ENCODE measurements around the gene DCDC1. TPM values are rescaled to one million over a fixed set of nuclear protein-coding genes. Genes with fewer than 3 reads are reported as not detected.

Gene DCDC1
- not detected for total RNA-seq

DNA sequence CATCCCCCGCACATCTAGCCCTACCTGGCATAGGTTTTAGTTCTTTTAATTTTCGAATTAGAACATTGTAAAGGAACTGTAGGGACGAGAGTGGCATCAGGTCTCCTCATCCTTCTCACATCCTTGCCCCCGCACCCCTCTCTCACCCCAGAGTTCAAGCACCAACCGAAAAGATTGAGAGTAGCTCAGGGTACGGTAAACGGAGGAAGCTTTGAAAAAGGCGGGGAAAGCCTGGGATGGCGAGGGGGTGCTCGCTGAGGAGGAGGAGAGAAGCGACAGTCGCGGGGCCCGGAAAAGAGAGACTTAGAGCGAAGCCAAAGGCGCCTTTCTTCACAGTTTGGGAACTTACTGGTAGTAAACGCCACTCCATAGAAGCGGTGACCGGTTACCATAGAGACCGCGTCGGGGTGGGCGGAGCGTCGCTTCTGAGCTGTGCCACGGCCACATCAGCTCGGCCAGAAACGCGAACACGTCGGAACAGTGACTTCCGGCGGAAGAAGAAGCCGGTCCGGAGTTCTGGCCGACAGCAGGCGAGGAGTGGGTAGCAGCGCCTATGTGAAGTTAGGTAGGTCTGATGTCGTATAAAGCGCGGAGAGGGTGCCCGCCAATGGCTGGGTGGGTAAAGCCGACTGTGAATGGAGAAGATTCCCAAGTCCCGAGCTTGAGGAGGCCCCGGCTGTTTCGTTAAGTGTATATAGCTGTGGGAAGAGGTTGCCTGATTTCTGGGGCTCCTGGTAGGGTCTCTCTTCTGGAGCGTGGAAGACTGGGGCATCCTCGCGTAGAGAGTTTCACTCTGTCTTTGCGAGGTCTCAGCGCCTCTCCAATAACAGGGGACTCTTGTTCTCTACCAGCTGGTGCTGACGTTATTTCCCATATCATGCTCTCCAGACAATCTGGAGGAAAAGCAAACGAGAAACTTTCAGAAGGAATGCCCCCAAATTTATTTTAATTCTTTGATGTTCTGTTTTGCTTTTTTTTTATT lies at the start of gene DCDC1, which contains the start of gene DNAJC24:
TSS of gene DCDC1 (minus strand) at position 392 of the 982 bp plus-strand sequence. CDS start 41,459 bp downstream, outside the sequence.
TSS of gene DNAJC24 (plus strand) at position 513 of the 982 bp plus-strand sequence. CDS start 889 bp downstream, outside the sequence.
- H3K36me3 Mint-ChIP-seq (ENCODE audit: low read depth): peaks cover 8% of the 10 kb centered on the region
- peaks cover 2% of the 10 kb centered on the region for H3K27me3 Mint-ChIP-seq
- ChIA-PET CTCF (interaction anchor here (0.9 to 1.5 kb wide), 4 partner anchors 23 to 35 kb away, joined by 3 read pairs; no protein-coding TSS in a partner anchor), POLR2A (interaction anchor here (0.8 to 2.2 kb wide), 5 partner anchors 10 to 140 kb away, joined by 3 to 6 read pairs (median 4); partner anchors contain the start of genes ELP4 and IMMP1L)
- peaks cover 44% of the 10 kb centered on the region for H3K4me1 Mint-ChIP-seq
- peak within 1 kb of the TSS; percentile 93 for H3K4me3 Mint-ChIP-seq
- H3K27ac Mint-ChIP-seq: peak within 1 kb of the TSS; percentile 83
- no peaks in the 10 kb centered on the region for H3K9me3 Mint-ChIP-seq
- DNase-seq: peak; percentile 92

DNA sequence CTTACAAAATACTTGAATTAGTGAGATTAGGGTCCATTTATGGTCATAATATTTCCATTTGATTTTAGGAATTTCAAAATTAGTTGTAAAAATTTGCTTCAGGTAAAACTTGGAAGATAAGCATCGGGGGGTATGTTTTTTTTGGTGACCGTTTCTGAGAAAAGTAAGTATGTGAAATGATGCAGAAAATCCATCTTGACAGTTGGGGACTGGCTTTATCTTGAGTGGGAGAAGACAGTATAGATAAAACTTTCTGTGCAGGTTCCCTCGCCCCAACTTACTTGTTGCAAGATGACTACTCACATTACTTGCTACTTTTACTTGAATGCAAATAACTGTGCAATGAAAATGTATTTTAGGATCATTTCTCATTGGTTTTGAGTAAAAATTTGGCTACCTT lies 49.6 kb upstream of the DCDC1 start:
- H3K27ac Mint-ChIP-seq: no peak overlapping the region
- H3K36me3 Mint-ChIP-seq (ENCODE audit: low read depth): peaks cover 4% of the 10 kb centered on the region
- H3K4me3 Mint-ChIP-seq: no peak overlapping the region
- ChIA-PET CTCF (no interaction called here), POLR2A (no interaction called here)
- no peak for DNase-seq
- no peaks in the 10 kb centered on the region for H3K27me3 Mint-ChIP-seq
- H3K4me1 Mint-ChIP-seq: no peaks in the 10 kb centered on the region
- no peaks in the 10 kb centered on the region for H3K9me3 Mint-ChIP-seq

DNA sequence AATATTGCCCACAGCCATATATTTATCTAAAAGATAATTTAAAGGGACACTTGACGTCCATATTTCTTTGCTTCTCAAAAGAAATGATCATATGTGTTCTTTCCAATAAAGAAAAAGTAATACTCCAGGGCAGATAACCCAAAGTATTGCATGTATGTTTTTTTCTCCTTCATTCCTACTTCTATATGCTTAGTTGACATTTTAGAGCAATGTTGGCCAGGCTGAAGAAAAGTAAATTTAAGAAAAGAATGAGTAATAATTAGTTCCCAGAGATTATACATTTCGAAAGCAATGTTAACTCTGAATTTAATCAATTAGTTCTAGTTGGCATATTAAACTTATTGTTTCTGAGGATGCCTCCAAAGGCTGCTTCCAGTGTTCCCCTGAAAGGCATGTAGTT lies 48.3 kb upstream of the DCDC1 start:
- Mint-ChIP-seq H3K4me3 (no peak overlapping the region), H3K36me3 (ENCODE audit: low read depth) (peaks cover 4% of the 10 kb centered on the region), H3K4me1 (no peaks in the 10 kb centered on the region), H3K27me3 (no peaks in the 10 kb centered on the region), H3K27ac (no peak overlapping the region), H3K9me3 (no peaks in the 10 kb centered on the region)
- DNase-seq: no peak
- CTCF ChIA-PET: interaction anchor here (0.9 kb wide), 1 partner anchor 21 kb away, joined by 4 read pairs; no protein-coding TSS in a partner anchor
- POLR2A ChIA-PET: no interaction called here

- ChIA-PET CTCF (interaction anchor here (0.9 kb wide), 1 partner anchor 20 kb away, joined by 4 read pairs; no protein-coding TSS in a partner anchor), POLR2A (no interaction called here)
- no peak overlapping the region for H3K27ac Mint-ChIP-seq
- DNase-seq: no peak
- H3K27me3 Mint-ChIP-seq: no peaks in the 10 kb centered on the region
- no peak overlapping the region for H3K4me3 Mint-ChIP-seq
- H3K36me3 Mint-ChIP-seq (ENCODE audit: low read depth): peaks cover 4% of the 10 kb centered on the region
- H3K9me3 Mint-ChIP-seq: no peaks in the 10 kb centered on the region
- no peaks in the 10 kb centered on the region for H3K4me1 Mint-ChIP-seq
These were observed 47.8 kb upstream of the DCDC1 start for GRCh38 chr11:31417357-31417756.

DNA sequence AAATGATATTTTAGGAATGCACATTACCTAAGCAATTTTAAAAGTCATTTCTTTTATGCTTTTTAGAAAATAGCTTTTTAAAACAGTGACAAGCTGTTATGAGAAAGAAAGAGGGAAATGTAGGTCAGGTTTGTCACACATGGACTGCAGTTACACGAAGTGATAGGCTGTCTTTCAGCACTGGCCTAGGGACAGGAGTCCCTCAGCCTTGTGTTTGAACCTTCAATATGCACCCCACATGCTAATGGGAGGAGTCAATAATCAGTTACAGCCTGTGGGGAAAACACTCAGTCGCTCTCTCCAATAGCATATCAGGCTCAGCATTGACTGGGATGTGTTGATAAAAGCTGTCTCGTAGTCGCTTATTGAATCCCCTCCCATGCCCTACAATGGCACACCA lies 45.9 kb upstream of the DCDC1 start:
- no peak overlapping the region for H3K4me3 Mint-ChIP-seq
- no peak overlapping the region for H3K27ac Mint-ChIP-seq
- peaks cover 4% of the 10 kb centered on the region for H3K36me3 Mint-ChIP-seq (ENCODE audit: low read depth)
- H3K9me3 Mint-ChIP-seq: no peaks in the 10 kb centered on the region
- POLR2A ChIA-PET: no interaction called here
- DNase-seq: no peak
- no peaks in the 10 kb centered on the region for H3K4me1 Mint-ChIP-seq
- CTCF ChIA-PET: no interaction called here
- H3K27me3 Mint-ChIP-seq: no peaks in the 10 kb centered on the region

DNA sequence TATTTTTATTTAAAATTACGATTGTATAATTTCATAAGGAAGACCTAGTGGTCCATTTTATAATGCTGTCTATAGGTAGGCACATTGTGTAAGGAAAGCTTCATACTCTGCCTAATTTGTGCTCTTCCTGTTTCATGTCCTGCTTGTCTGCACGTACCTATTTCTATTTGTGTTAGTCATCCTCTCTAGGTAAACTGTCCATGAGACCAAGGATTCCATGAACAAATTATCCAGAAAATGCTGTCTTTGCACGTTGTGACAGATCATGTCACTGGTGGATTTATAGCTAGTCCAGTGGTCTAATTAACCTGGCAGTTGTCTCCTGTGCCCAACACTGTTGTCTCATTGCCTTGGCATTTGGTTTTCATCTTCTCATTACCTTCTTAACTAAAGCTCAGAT lies 44.8 kb upstream of the DCDC1 start:
- H3K9me3 Mint-ChIP-seq: no peaks in the 10 kb centered on the region
- POLR2A ChIA-PET: no interaction called here
- no peak for DNase-seq
- no peak overlapping the region for H3K27ac Mint-ChIP-seq
- H3K4me3 Mint-ChIP-seq: no peak overlapping the region
- H3K4me1 Mint-ChIP-seq: no peaks in the 10 kb centered on the region
- no peaks in the 10 kb centered on the region for H3K27me3 Mint-ChIP-seq
- peaks cover 4% of the 10 kb centered on the region for H3K36me3 Mint-ChIP-seq (ENCODE audit: low read depth)
- CTCF ChIA-PET: no interaction called here

GRCh38 chr11:31412946-31413345 lies 43.4 kb upstream of the DCDC1 start:
- POLR2A ChIA-PET: no interaction called here
- no peak overlapping the region for H3K27ac Mint-ChIP-seq

GRCh38 chr11:31408201-31408600 lies 38.7 kb upstream of the DCDC1 start:
- Mint-ChIP-seq H3K27me3 (no peaks in the 10 kb centered on the region), H3K4me3 (no peak overlapping the region), H3K27ac (no peak overlapping the region), H3K4me1 (peaks cover 3% of the 10 kb centered on the region), H3K9me3 (no peaks in the 10 kb centered on the region), H3K36me3 (ENCODE audit: low read depth) (no peaks in the 10 kb centered on the region)
- DNase-seq: no peak
- CTCF ChIA-PET: no interaction called here
- POLR2A ChIA-PET: no interaction called here

More at GRCh38 chr11:31412946-31413345, 43.4 kb upstream of the DCDC1 start:
- Mint-ChIP-seq H3K4me1 (peaks cover 2% of the 10 kb centered on the region), H3K36me3 (ENCODE audit: low read depth) (peaks cover 4% of the 10 kb centered on the region), H3K27me3 (no peaks in the 10 kb centered on the region), H3K4me3 (no peak overlapping the region), H3K9me3 (no peaks in the 10 kb centered on the region)
- DNase-seq: no peak
- CTCF ChIA-PET: no interaction called here

- no peak overlapping the region for H3K27ac Mint-ChIP-seq
- peaks cover 3% of the 10 kb centered on the region for H3K4me1 Mint-ChIP-seq
- peaks cover 6% of the 10 kb centered on the region for H3K36me3 Mint-ChIP-seq (ENCODE audit: low read depth)
- ChIA-PET POLR2A (no interaction called here), CTCF (interaction anchor here (1.2 to 1.4 kb wide), 2 partner anchors 35 to 553 kb away, joined by 3 to 4 read pairs; partner anchors contain the start of genes DCDC1 and DNAJC24)
- no peak for DNase-seq
- H3K27me3 Mint-ChIP-seq: no peaks in the 10 kb centered on the region
- H3K9me3 Mint-ChIP-seq: no peaks in the 10 kb centered on the region
- no peak overlapping the region for H3K4me3 Mint-ChIP-seq
These were observed 35.1 kb upstream of the DCDC1 start for GRCh38 chr11:31404614-31405013.

DNA sequence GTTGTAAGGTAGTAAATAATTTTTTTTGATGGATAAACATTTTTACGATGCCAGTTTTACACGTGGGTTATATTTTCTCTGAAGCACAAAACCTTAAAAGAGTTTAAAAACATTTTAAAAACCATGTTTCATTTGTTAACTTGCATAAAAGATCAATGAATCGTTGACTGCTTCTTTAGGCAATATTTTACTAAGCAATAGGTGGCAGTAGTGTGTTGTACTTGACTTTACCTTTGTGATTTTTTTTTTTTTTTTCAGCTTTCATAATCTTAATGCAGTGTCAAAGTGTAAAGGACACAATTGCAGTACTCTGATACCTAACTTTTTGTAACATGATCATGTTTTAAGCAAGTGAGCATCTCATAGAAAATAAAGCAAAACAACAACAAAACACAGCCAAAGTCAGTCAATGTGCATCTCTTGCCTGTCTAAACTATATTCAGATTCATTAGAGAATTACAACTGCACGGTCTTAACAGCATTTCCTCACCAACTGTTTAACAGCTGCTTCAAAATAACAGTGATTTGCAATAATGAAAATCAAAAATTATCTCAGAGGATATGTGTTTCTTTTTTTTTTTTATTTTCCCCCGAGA lies 27.8 kb upstream of the DCDC1 start:
- no peak for DNase-seq
- Mint-ChIP-seq H3K27ac (no peak overlapping the region), H3K27me3 (no peaks in the 10 kb centered on the region), H3K9me3 (no peaks in the 10 kb centered on the region), H3K36me3 (ENCODE audit: low read depth) (peaks cover 6% of the 10 kb centered on the region), H3K4me1 (no peaks in the 10 kb centered on the region), H3K4me3 (no peak overlapping the region)
- ChIA-PET CTCF (interaction anchor here (0.6 to 2.2 kb wide), 9 partner anchors 21 to 900 kb away, joined by 3 to 9 read pairs (median 3); no protein-coding TSS in a partner anchor), POLR2A (interaction anchor here (0.5 to 1.3 kb wide), 2 partner anchors 14 to 144 kb away, joined by 3 read pairs; no protein-coding TSS in a partner anchor)

GRCh38 chr11:31387379-31387778 lies 17.8 kb upstream of the DCDC1 start:
- no peak for DNase-seq
- Mint-ChIP-seq H3K4me1 (peaks cover 2% of the 10 kb centered on the region), H3K27ac (no peak overlapping the region), H3K36me3 (ENCODE audit: low read depth) (no peaks in the 10 kb centered on the region), H3K4me3 (no peak overlapping the region), H3K27me3 (no peaks in the 10 kb centered on the region), H3K9me3 (peaks cover 3% of the 10 kb centered on the region)
- ChIA-PET CTCF (no interaction called here), POLR2A (no interaction called here)

DNA sequence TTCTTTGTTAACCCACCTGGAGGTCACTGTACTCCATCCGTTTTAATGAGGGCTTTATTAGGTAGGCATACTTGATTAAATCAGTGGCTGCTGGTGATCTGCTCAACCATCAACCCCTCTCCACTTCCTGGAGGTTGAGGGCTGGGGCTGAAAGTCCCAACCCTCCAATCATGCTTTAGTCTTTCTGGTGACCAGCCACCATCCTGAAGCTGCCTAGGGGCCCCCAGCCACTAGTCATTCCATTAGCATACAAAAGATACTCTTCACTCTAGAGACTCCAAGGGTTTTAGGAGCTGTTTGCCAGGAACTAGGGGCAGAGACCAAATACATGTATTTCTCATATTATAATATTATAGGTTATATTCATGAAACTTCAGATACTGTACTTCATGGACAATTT lies 13.6 kb upstream of the DCDC1 start:
- peaks cover 3% of the 10 kb centered on the region for H3K9me3 Mint-ChIP-seq
- H3K27ac Mint-ChIP-seq: no peak overlapping the region
- no peak for DNase-seq
- H3K27me3 Mint-ChIP-seq: no peaks in the 10 kb centered on the region
- H3K4me3 Mint-ChIP-seq: no peak overlapping the region
- CTCF ChIA-PET: no interaction called here
- H3K4me1 Mint-ChIP-seq: no peaks in the 10 kb centered on the region
- H3K36me3 Mint-ChIP-seq (ENCODE audit: low read depth): no peaks in the 10 kb centered on the region
- POLR2A ChIA-PET: no interaction called here

DNA sequence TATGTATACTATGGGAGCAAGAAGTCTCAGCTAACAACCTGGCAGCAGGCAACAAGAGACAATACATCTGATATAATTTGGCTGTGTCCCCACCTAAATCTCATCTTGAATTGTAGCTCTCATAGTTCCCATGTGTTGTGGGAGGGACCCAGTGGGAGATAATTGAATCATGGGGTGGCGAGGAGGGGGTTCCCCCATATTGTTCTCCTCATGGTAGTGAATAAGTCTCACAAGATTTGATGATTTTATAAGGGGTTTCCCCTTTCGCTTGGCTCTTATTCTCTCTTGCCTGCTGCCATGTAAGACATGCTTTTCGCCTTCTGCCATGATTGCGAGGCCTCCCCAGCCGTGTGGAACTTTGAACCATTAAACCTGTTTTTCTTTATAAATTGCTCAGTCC lies 6.3 kb upstream of the DCDC1 start:
- H3K4me1 Mint-ChIP-seq: peaks cover 8% of the 10 kb centered on the region
- no peaks in the 10 kb centered on the region for H3K27me3 Mint-ChIP-seq
- no peak overlapping the region for H3K27ac Mint-ChIP-seq
- no peak overlapping the region for H3K4me3 Mint-ChIP-seq
- peaks cover 14% of the 10 kb centered on the region for H3K36me3 Mint-ChIP-seq (ENCODE audit: low read depth)
- DNase-seq: no peak
- ChIA-PET POLR2A (no interaction called here), CTCF (interaction anchor here (1.3 kb wide), 1 partner anchor 22 kb away, joined by 4 read pairs; no protein-coding TSS in a partner anchor)
- no peaks in the 10 kb centered on the region for H3K9me3 Mint-ChIP-seq
